Measurements from ENCODE around the gene NKX6-2. TPM values are rescaled to one million over a fixed set of nuclear protein-coding genes. Genes with fewer than 3 reads are reported as not detected.

The NKX6-2 gene
- polyA plus RNA-seq, 1 donor (not counting 4 experiments of a cell fraction or from before 2014, with no cell fraction given): not detected

GRCh38 chr10:132762267-132762666 lies 23.7 kb downstream of the NKX6-2 start:
- Histone ChIP-seq H3K27me3 (ENCODE audit: control insufficient read depth, extremely low read depth, insufficient read depth, low read length) (no peaks in the 10 kb centered on the region), H3K9me3 (ENCODE audit: control insufficient read depth, low read depth, low read length) (peaks cover 3% of the 10 kb centered on the region), H2AFZ (ENCODE audit: control insufficient read depth, low read length) (no peak overlapping the region), H3K4me1 (ENCODE audit: control insufficient read depth, extremely low read depth, insufficient read depth, low read length) (no peaks in the 10 kb centered on the region), H3K4me2 (ENCODE audit: control insufficient read depth, extremely low read depth, insufficient read depth, low read depth, low read length) (no peak overlapping the region), H3K36me3 (ENCODE audit: control insufficient read depth in 2 of 2, extremely low read depth in 1 of 2, insufficient read depth in 2 of 2, low read length in 2 of 2) (no peaks in the 10 kb centered on the region), H3K9ac (ENCODE audit: control insufficient read depth, extremely low read depth, insufficient read depth, low read length) (no peak overlapping the region), H3K27ac (ENCODE audit: control insufficient read depth, insufficient read depth, low read length) (no peak overlapping the region), H4K20me1 (ENCODE audit: control insufficient read depth, extremely low read depth, insufficient read depth, low read length) (no peaks in the 10 kb centered on the region), H3K9me1 (ENCODE audit: control insufficient read depth, extremely low read depth, insufficient read depth, low read length) (no peaks in the 10 kb centered on the region), H3K4me3 (ENCODE audit: control insufficient read depth in 2 of 3, extremely low read depth in 1 of 3, insufficient read depth in 2 of 3, low read depth in 1 of 3, low read length in 3 of 3) (no peak overlapping the region), H3K79me2 (ENCODE audit: control insufficient read depth, insufficient read depth, low read length) (no peaks in the 10 kb centered on the region)
- FAIRE-seq: no peak
- no peak for DNase-seq (ENCODE audit: low read depth, low spot score)
- dilution Hi-C loops (cut with MboI; ENCODE audit: extremely low pct_ligation_motif_present, low sequenced_read_pairs): no loop called here
- no peak for TF ChIP-seq CTCF (optimal IDR thresholded peaks at IDR 0.05 in 1 of 3, IDR thresholded peaks at IDR 0.05 in 1 of 3, conservative IDR thresholded peaks at IDR 0.05 in 1 of 3; ENCODE audit: extremely low read depth in 1 of 3, insufficient read depth in 2 of 3, low read length in 3 of 3)
- no peak for TF ChIP-seq EZH2 (IDR thresholded peaks at IDR 0.05; ENCODE audit: low read length)

- FAIRE-seq (no peak), DNase-seq (ENCODE audit: low read depth, low spot score) (no peak)
- H3K4me3 ChIP-seq (ENCODE audit: control insufficient read depth in 2 of 3, extremely low read depth in 1 of 3, insufficient read depth in 2 of 3, low read depth in 1 of 3, low read length in 3 of 3): no peak overlapping the region
- dilution Hi-C loops (cut with MboI; ENCODE audit: extremely low pct_ligation_motif_present, low sequenced_read_pairs): no loop called here
- no peaks in the 10 kb centered on the region for H3K9me1 ChIP-seq (ENCODE audit: control insufficient read depth, extremely low read depth, insufficient read depth, low read length)
- no peaks in the 10 kb centered on the region for H3K79me2 ChIP-seq (ENCODE audit: control insufficient read depth, insufficient read depth, low read length)
- H3K4me2 ChIP-seq (ENCODE audit: control insufficient read depth, extremely low read depth, insufficient read depth, low read depth, low read length): no peak overlapping the region
- H3K9me3 ChIP-seq (ENCODE audit: control insufficient read depth, low read depth, low read length): peaks cover 3% of the 10 kb centered on the region
- no peak overlapping the region for H2AFZ ChIP-seq (ENCODE audit: control insufficient read depth, low read length)
- H3K9ac ChIP-seq (ENCODE audit: control insufficient read depth, extremely low read depth, insufficient read depth, low read length): no peak overlapping the region
- no peaks in the 10 kb centered on the region for H4K20me1 ChIP-seq (ENCODE audit: control insufficient read depth, extremely low read depth, insufficient read depth, low read length)
- no peaks in the 10 kb centered on the region for H3K27me3 ChIP-seq (ENCODE audit: control insufficient read depth, extremely low read depth, insufficient read depth, low read length)
- no peak overlapping the region for H3K27ac ChIP-seq (ENCODE audit: control insufficient read depth, insufficient read depth, low read length)
- TF ChIP-seq CTCF (optimal IDR thresholded peaks at IDR 0.05 in 1 of 3, IDR thresholded peaks at IDR 0.05 in 1 of 3, conservative IDR thresholded peaks at IDR 0.05 in 1 of 3; ENCODE audit: extremely low read depth in 1 of 3, insufficient read depth in 2 of 3, low read length in 3 of 3): no peak
- TF ChIP-seq EZH2 (IDR thresholded peaks at IDR 0.05; ENCODE audit: low read length): no peak
- H3K4me1 ChIP-seq (ENCODE audit: control insufficient read depth, extremely low read depth, insufficient read depth, low read length): no peaks in the 10 kb centered on the region
- H3K36me3 ChIP-seq (ENCODE audit: control insufficient read depth in 2 of 2, extremely low read depth in 1 of 2, insufficient read depth in 2 of 2, low read length in 2 of 2): no peaks in the 10 kb centered on the region
These were observed 24.4 kb downstream of the NKX6-2 start for GRCh38 chr10:132761395-132762060.
